Placental epithelial cell (primary cell): Measurements from ENCODE around the gene DMRTB1. TPM values are rescaled to one million over a fixed set of nuclear protein-coding genes. Genes with fewer than 3 reads are reported as not detected.

ENCODE experiments used
- total RNA-seq: library from RNA; depleted of rRNA; stranded (reverse); fragments of >200 nt; gene quantifications from 2 replicates; pipeline ENCODE4 v1.2.3, GENCODE V29; 2012

DMRTB1 gene
- 0.11 TPM in 1 of 2 replicates, not detected in the other for total RNA-seq

DNA sequence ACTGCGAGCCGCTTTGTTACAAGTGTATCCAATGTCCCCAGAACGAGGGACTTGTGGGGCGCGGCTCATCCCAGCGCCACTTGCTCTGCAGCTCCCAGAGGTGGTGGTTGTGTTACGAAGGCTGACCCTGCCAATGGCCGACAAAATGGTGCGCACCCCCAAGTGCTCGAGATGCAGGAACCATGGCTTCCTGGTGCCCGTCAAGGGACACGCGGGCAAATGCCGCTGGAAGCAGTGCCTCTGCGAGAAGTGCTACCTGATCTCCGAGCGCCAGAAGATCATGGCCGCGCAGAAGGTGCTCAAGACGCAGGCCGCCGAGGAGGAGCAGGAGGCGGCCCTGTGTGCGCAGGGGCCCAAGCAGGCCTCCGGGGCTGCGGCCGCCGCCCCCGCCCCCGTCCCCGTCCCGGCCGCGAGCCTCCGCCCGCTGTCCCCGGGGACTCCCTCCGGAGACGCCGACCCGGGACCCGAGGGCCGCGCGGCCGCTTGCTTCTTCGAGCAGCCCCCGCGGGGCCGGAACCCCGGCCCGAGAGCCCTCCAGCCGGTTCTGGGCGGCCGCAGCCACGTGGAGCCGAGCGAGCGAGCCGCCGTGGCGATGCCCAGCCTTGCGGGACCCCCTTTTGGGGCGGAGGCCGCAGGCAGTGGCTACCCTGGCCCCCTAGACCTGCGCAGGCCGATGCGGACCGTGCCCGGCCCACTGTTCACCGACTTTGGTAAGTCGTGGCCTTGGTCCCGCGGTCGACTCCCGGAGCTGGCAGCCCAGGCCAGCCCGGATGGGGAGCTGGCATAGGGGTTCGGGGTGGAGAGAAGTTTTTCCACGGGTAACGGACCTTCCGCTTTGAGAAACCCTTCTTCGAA is at the start of gene DMRTB1:
DMRTB1 (plus strand) TSS at position 79 of the 855 bp plus-strand sequence; CDS start at position 134, 55 bp downstream.

Other genes starting within 250 kb of the DMRTB1 start
- 34.2 and 35.2 TPM in 2 replicates for gene CZIB, start 238.8 kb upstream of the DMRTB1 start, total RNA-seq
- 23.2 and 23.4 TPM in 2 replicates for gene MAGOH, start 220.9 kb upstream of the DMRTB1 start, total RNA-seq
- gene LRP8, start 131.3 kb upstream of the DMRTB1 start, total RNA-seq = 0.79 and 7.9 TPM in 2 replicates